ENCODE data around the gene CDHR2.

Gene CDHR2

DNA sequence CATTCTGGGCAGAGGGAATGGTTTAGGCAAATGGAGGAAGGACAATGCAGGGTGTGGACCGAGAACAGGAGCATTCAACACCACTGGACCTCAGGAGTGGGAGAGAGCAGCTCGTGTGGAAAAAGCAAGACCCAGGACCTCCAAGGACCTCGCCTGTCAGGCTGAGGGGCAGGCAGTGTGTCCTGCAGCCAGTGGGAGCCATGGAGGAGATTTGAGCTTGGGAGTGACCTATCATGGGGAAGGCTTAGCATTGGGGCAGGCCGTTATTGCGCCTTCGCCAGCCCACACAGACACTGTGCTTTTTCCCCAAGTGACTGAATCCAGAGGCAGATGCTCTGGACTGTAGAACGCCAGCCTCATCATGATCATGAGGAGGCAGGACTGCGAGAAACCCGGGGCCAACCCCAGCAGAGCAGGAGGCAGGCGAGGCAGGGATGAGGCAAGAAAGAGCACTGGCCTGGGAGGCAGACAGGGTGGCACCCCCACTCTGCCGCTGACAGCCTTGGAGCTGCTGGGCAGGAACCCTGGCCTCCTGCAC lies 3.3 kb downstream of the CDHR2 start:
- TF ChIP-seq POLR2AphosphoS5 (IDR thresholded peaks at IDR 0.05; ENCODE audit: borderline replicate concordance, low read depth, low read length) (no peak), FOXP2 (optimal IDR thresholded peaks at IDR 0.05; ENCODE audit: control extremely low read depth, extremely low read length, insufficient read depth) (no peak), EZH2 (IDR thresholded peaks at IDR 0.05) (no peak)
- no peak for DNase-seq (ENCODE audit: low read depth, low spot score)
- H3K36me3 ChIP-seq (ENCODE audit: insufficient read depth, low read length) = no peaks in the 10 kb centered on the region
- no peak overlapping the region for H3K9ac ChIP-seq (ENCODE audit: insufficient read length)
- no peak overlapping the region for H3K27ac ChIP-seq
- no peak overlapping the region for H3K4me3 ChIP-seq
- no peaks in the 10 kb centered on the region for H3K9me3 ChIP-seq (ENCODE audit: low read depth, low read length)

DNA sequence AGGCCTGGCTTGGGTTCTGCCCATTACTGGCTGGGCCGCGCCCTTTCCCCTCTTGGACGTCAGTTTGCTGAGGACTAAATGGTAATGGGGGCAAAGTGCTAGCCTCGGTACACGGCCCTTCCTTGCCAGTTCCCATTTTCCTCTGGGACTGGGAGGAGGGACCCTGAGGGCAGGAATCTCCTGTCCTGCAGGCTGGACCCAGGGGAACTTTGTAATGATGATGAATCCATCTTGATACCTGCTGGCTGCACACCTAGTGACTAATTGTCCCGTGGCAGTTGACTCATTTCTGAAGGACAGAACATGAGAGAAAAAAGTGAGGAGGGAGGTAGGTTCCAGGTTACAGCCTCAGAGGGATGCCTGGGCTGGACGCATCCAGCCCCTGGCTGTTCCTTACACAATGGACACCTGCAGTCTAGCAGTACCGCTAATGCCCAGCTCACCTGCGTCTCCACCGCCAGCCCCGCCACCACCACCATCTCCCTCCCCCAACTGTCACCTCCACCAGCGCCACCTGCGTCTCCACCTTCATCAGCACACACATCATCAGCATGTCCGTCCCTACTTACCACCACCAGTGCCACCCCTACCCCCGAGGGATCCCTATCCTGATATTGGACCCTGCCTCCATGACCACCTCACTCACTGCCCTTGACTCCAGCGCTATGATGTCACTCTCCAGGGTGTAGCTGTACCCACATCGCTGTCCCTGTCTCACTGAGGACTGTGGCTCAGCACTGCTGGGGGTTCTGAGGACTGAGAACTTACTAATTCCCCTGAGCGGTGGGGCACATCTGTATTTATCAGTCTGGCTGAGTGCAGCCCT lies 4.3 kb downstream of the CDHR2 start:
- TF ChIP-seq POLR2AphosphoS5 (IDR thresholded peaks at IDR 0.05; ENCODE audit: borderline replicate concordance, low read depth, low read length) = no peak
- no peak for TF ChIP-seq FOXP2 (optimal IDR thresholded peaks at IDR 0.05; ENCODE audit: control extremely low read depth, extremely low read length, insufficient read depth)
- TF ChIP-seq EZH2 (IDR thresholded peaks at IDR 0.05) = no peak
- H3K27ac ChIP-seq = no peak overlapping the region
- H3K4me3 ChIP-seq = no peak overlapping the region
- no peaks in the 10 kb centered on the region for H3K36me3 ChIP-seq (ENCODE audit: insufficient read depth, low read length)
- no peak overlapping the region for H3K9ac ChIP-seq (ENCODE audit: insufficient read length)
- DNase-seq (ENCODE audit: low read depth, low spot score) = no peak
- H3K9me3 ChIP-seq (ENCODE audit: low read depth, low read length) = no peaks in the 10 kb centered on the region

DNA sequence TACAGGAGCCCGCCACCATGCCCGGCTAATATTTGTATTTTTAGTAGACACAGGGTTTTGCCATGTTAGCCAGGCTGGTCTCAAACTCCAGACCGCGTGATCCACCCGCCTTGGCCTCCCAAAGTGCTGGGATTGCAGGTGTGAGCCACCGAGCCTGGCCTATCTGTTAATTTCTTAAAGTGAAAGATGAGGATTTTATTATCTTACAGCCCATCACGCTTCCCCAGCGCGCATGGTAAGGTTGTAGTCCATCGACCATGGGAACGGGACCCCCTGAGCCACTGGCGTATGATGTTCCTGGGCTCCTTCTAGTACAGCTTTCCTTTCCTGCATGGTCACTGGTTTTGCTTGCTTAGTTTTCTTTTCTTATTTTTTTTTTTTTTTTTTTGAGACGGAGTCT lies 8.7 kb downstream of the CDHR2 start:
- no peak overlapping the region for H3K27ac ChIP-seq
- H3K36me3 ChIP-seq (ENCODE audit: insufficient read depth, low read length) = no peaks in the 10 kb centered on the region
- H3K9ac ChIP-seq (ENCODE audit: insufficient read length) = no peak overlapping the region
- no peaks in the 10 kb centered on the region for H3K9me3 ChIP-seq (ENCODE audit: low read depth, low read length)
- H3K4me3 ChIP-seq = no peak overlapping the region
- no peak for DNase-seq (ENCODE audit: low read depth, low spot score)
- TF ChIP-seq EZH2 (IDR thresholded peaks at IDR 0.05) (no peak), FOXP2 (optimal IDR thresholded peaks at IDR 0.05; ENCODE audit: control extremely low read depth, extremely low read length, insufficient read depth) (no peak), POLR2AphosphoS5 (IDR thresholded peaks at IDR 0.05; ENCODE audit: borderline replicate concordance, low read depth, low read length) (no peak)

DNA sequence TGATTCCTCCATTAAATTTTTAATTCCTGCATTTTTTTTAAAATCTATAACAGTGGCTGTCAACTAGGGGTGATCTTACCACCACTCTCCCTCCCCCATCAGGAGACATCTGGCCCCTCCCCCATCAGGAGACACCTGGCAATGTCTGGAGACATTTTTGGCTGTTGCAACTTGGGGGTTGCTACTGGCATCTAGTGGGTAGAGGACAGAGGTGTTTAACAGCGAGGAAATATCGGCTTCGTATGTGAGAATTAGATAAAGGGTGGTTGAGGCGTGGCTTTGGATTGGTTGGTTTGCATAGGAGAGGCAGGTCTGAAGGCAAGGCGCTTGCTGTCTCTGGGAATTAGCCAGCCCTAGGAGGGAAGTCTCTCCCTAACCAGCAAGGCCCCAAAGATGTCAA lies 10.5 kb downstream of the CDHR2 start:
- Histone ChIP-seq H3K36me3 (ENCODE audit: insufficient read depth, low read length) (no peaks in the 10 kb centered on the region), H3K9me3 (ENCODE audit: low read depth, low read length) (no peaks in the 10 kb centered on the region), H3K4me3 (no peak overlapping the region), H3K9ac (ENCODE audit: insufficient read length) (no peak overlapping the region), H3K27ac (no peak overlapping the region)
- TF ChIP-seq EZH2 (IDR thresholded peaks at IDR 0.05) (no peak), FOXP2 (optimal IDR thresholded peaks at IDR 0.05; ENCODE audit: control extremely low read depth, extremely low read length, insufficient read depth) (no peak), POLR2AphosphoS5 (IDR thresholded peaks at IDR 0.05; ENCODE audit: borderline replicate concordance, low read depth, low read length) (no peak)
- no peak for DNase-seq (ENCODE audit: low read depth, low spot score)

DNA sequence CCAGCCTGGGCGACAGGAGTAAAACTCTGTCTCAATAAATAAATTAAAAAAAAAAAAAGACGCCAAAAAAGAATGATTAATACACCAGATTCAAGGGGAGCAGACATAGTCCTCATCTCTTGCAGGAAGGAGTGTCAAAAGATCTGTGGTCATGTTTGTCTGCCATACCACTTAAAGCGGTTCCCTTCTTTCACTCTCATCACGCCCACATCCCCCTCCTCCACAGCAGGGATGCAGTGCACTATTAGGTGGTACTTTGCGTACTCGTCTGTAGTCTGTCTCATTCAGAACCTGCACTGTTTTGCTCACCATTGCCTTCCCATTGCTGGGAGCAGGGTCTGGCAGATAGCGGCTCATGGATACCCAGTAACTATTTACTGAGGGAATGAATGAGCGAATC lies 11.2 kb downstream of the CDHR2 start:
- Histone ChIP-seq H3K9ac (ENCODE audit: insufficient read length) (no peak overlapping the region), H3K36me3 (ENCODE audit: insufficient read depth, low read length) (no peaks in the 10 kb centered on the region), H3K9me3 (ENCODE audit: low read depth, low read length) (no peaks in the 10 kb centered on the region), H3K27ac (no peak overlapping the region), H3K4me3 (no peak overlapping the region)
- TF ChIP-seq POLR2AphosphoS5 (IDR thresholded peaks at IDR 0.05; ENCODE audit: borderline replicate concordance, low read depth, low read length) = no peak
- no peak for TF ChIP-seq FOXP2 (optimal IDR thresholded peaks at IDR 0.05; ENCODE audit: control extremely low read depth, extremely low read length, insufficient read depth)
- no peak for TF ChIP-seq EZH2 (IDR thresholded peaks at IDR 0.05)
- DNase-seq (ENCODE audit: low read depth, low spot score) = no peak

DNA sequence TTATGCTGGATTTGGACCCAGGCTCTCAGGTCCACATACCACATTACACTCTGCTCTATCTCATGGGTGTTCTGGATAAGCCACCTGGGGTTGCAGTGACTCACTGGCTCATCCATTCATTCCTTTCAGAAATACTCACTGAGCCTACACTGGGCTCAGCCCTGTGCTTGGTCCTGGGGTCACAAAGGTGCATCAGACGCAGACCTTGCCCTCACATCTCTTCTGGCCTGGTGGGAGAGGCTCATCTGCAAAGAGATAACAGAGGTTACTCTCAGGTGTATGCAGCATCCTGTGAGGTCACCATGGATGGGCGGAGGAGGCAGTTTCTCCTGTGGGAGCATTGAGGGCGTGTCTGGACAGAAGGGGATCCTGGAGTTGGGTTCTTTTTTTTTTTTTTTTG lies 12.1 kb downstream of the CDHR2 start:
- TF ChIP-seq POLR2AphosphoS5 (IDR thresholded peaks at IDR 0.05; ENCODE audit: borderline replicate concordance, low read depth, low read length) (no peak), EZH2 (IDR thresholded peaks at IDR 0.05) (no peak), FOXP2 (optimal IDR thresholded peaks at IDR 0.05; ENCODE audit: control extremely low read depth, extremely low read length, insufficient read depth) (no peak)
- H3K9me3 ChIP-seq (ENCODE audit: low read depth, low read length) = no peaks in the 10 kb centered on the region
- H3K36me3 ChIP-seq (ENCODE audit: insufficient read depth, low read length) = no peaks in the 10 kb centered on the region
- DNase-seq (ENCODE audit: low read depth, low spot score) = no peak
- H3K4me3 ChIP-seq = no peak overlapping the region
- no peak overlapping the region for H3K27ac ChIP-seq
- no peak overlapping the region for H3K9ac ChIP-seq (ENCODE audit: insufficient read length)

DNA sequence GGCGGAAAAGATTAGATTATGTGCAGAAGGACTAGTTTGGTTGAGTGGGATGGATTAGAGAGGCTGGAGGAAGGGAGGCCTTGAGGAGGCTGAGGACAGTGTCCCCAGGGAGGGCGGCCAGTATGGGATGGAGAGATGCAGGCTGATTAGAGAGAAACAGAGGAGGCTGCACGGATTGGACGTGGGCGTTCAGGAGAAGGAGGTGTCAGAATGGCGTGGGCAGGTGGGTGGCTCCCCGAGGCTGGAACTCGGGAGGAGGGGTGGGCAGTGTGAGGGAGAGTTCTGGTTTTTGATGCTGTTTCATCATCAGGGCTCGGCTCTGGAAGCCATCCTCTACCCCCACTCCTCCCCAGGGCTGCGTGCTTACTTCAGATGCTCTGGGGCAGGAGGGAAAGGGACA lies 13.0 kb downstream of the CDHR2 start:
- H3K36me3 ChIP-seq (ENCODE audit: insufficient read depth, low read length) = no peaks in the 10 kb centered on the region
- no peak overlapping the region for H3K9ac ChIP-seq (ENCODE audit: insufficient read length)
- H3K27ac ChIP-seq = no peak overlapping the region
- TF ChIP-seq FOXP2 (optimal IDR thresholded peaks at IDR 0.05; ENCODE audit: control extremely low read depth, extremely low read length, insufficient read depth) (no peak), EZH2 (IDR thresholded peaks at IDR 0.05) (no peak), POLR2AphosphoS5 (IDR thresholded peaks at IDR 0.05; ENCODE audit: borderline replicate concordance, low read depth, low read length) (no peak)
- DNase-seq (ENCODE audit: low read depth, low spot score) = no peak
- H3K9me3 ChIP-seq (ENCODE audit: low read depth, low read length) = no peaks in the 10 kb centered on the region
- no peak overlapping the region for H3K4me3 ChIP-seq

DNA sequence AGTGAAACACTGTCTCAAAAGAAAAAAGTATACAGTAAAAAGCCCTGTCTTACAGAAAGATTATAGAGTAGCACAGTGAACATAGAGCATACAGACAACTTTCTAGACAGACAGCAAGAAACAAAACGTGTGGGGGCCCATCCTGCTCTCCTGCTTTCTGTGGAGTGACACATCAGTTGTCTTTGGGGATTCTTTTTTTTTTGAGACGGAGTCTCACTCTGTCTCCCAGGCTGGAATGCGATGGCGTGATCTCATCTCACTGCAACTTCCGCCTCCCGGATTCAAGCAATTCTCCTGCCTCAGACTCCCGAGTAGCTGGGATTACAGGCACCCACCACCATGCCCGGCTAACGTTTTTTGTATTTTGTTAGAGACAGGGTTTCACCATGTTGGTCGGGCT lies 14.9 kb downstream of the CDHR2 start:
- TF ChIP-seq EZH2 (IDR thresholded peaks at IDR 0.05) = no peak
- TF ChIP-seq POLR2AphosphoS5 (IDR thresholded peaks at IDR 0.05; ENCODE audit: borderline replicate concordance, low read depth, low read length) = no peak
- TF ChIP-seq FOXP2 (optimal IDR thresholded peaks at IDR 0.05; ENCODE audit: control extremely low read depth, extremely low read length, insufficient read depth) = no peak
- Histone ChIP-seq H3K27ac (no peak overlapping the region), H3K9me3 (ENCODE audit: low read depth, low read length) (no peaks in the 10 kb centered on the region), H3K9ac (ENCODE audit: insufficient read length) (no peak overlapping the region), H3K36me3 (ENCODE audit: insufficient read depth, low read length) (no peaks in the 10 kb centered on the region), H3K4me3 (no peak overlapping the region)
- no peak for DNase-seq (ENCODE audit: low read depth, low spot score)
